ENCODE measurements around the gene DPP6. TPM values are rescaled to one million over a fixed set of nuclear protein-coding genes. Genes with fewer than 3 reads are reported as not detected.

The DPP6 gene
- total RNA-seq, 1 donor from 2014 or later = not detected

GRCh38 chr7:154777489-154777888 lies 725.3 kb downstream of the DPP6 start:
- TF ChIP-seq CTCF (IDR thresholded peaks at IDR 0.05; ENCODE audit: partially characterized antibody, unreplicated experiment) = no peak
- Mint-ChIP-seq H3K36me3 (ENCODE audit: unreplicated experiment) (peaks cover 22% of the 10 kb centered on the region), H3K27ac (ENCODE audit: unreplicated experiment) (no peak overlapping the region), H3K9me3 (ENCODE audit: unreplicated experiment) (peaks cover 46% of the 10 kb centered on the region), H3K4me1 (ENCODE audit: low read depth, unreplicated experiment) (no peaks in the 10 kb centered on the region), H3K4me3 (ENCODE audit: unreplicated experiment) (no peak overlapping the region), H3K27me3 (ENCODE audit: unreplicated experiment) (peaks cover 5% of the 10 kb centered on the region)
- DNase-seq = no peak

- peaks cover 5% of the 10 kb centered on the region for H3K27me3 Mint-ChIP-seq (ENCODE audit: unreplicated experiment)
- no peak overlapping the region for H3K4me3 Mint-ChIP-seq (ENCODE audit: unreplicated experiment)
- no peak for DNase-seq
- peaks cover 43% of the 10 kb centered on the region for H3K9me3 Mint-ChIP-seq (ENCODE audit: unreplicated experiment)
- H3K27ac Mint-ChIP-seq (ENCODE audit: unreplicated experiment) = no peak overlapping the region
- TF ChIP-seq CTCF (IDR thresholded peaks at IDR 0.05; ENCODE audit: partially characterized antibody, unreplicated experiment) = no peak
- H3K4me1 Mint-ChIP-seq (ENCODE audit: low read depth, unreplicated experiment) = no peaks in the 10 kb centered on the region
- H3K36me3 Mint-ChIP-seq (ENCODE audit: unreplicated experiment) = peaks cover 22% of the 10 kb centered on the region
Observed at GRCh38 chr7:154777908-154778307, 725.7 kb downstream of the DPP6 start.

GRCh38 chr7:154781369-154782303 lies 729.4 kb downstream of the DPP6 start:
- no peak overlapping the region for H3K27ac Mint-ChIP-seq (ENCODE audit: unreplicated experiment)
- H3K27me3 Mint-ChIP-seq (ENCODE audit: unreplicated experiment) = peaks cover 5% of the 10 kb centered on the region
- TF ChIP-seq CTCF (IDR thresholded peaks at IDR 0.05; ENCODE audit: partially characterized antibody, unreplicated experiment) = no peak
- no peaks in the 10 kb centered on the region for H3K4me1 Mint-ChIP-seq (ENCODE audit: low read depth, unreplicated experiment)
- DNase-seq = no peak
- H3K36me3 Mint-ChIP-seq (ENCODE audit: unreplicated experiment) = peaks cover 22% of the 10 kb centered on the region
- H3K9me3 Mint-ChIP-seq (ENCODE audit: unreplicated experiment) = peaks cover 34% of the 10 kb centered on the region
- no peak overlapping the region for H3K4me3 Mint-ChIP-seq (ENCODE audit: unreplicated experiment)

- Mint-ChIP-seq H3K9me3 (ENCODE audit: unreplicated experiment) (peaks cover 22% of the 10 kb centered on the region), H3K4me3 (ENCODE audit: unreplicated experiment) (no peak overlapping the region), H3K36me3 (ENCODE audit: unreplicated experiment) (peaks cover 14% of the 10 kb centered on the region), H3K27ac (ENCODE audit: unreplicated experiment) (no peak overlapping the region), H3K27me3 (ENCODE audit: unreplicated experiment) (peaks cover 5% of the 10 kb centered on the region), H3K4me1 (ENCODE audit: low read depth, unreplicated experiment) (no peaks in the 10 kb centered on the region)
- TF ChIP-seq CTCF (IDR thresholded peaks at IDR 0.05; ENCODE audit: partially characterized antibody, unreplicated experiment) = no peak
- no peak for DNase-seq
Observed at GRCh38 chr7:154783281-154783909, 731.2 kb downstream of the DPP6 start.

- Mint-ChIP-seq H3K4me3 (ENCODE audit: unreplicated experiment) (no peak overlapping the region), H3K27me3 (ENCODE audit: unreplicated experiment) (no peaks in the 10 kb centered on the region), H3K27ac (ENCODE audit: unreplicated experiment) (no peak overlapping the region), H3K4me1 (ENCODE audit: low read depth, unreplicated experiment) (no peaks in the 10 kb centered on the region), H3K36me3 (ENCODE audit: unreplicated experiment) (peaks cover 1% of the 10 kb centered on the region), H3K9me3 (ENCODE audit: unreplicated experiment) (peaks cover 21% of the 10 kb centered on the region)
- no peak for DNase-seq
- TF ChIP-seq CTCF (IDR thresholded peaks at IDR 0.05; ENCODE audit: partially characterized antibody, unreplicated experiment) = no peak
Observed at GRCh38 chr7:154785898-154786297, 733.7 kb downstream of the DPP6 start.

Data from glutamatergic neuron (in vitro differentiated cells).